Skeletal muscle satellite cell (primary cell): ENCODE results near the gene C1D. TPM values are rescaled to one million over a fixed set of nuclear protein-coding genes. Genes with fewer than 3 reads are reported as not detected.

Experiments
- H3K27me3 ChIP-seq: 2 replicates; pipeline ENCODE4 v1.7.0; 2013; ENCODE audit warnings: low read length; ENCODE audit not compliant: control insufficient read depth, insufficient read depth
- H3K36me3 ChIP-seq: 2 replicates; pipeline ENCODE4 v1.7.0; 2013; ENCODE audit warnings: mild to moderate bottlenecking, control low read depth, low read length; ENCODE audit not compliant: insufficient read depth
- H3K4me1 ChIP-seq: 2 replicates; pipeline ENCODE4 v1.7.0; 2013; ENCODE audit warnings: low read length; ENCODE audit not compliant: control insufficient read depth, insufficient read depth
- H3K4me2 ChIP-seq: 2 replicates; pipeline ENCODE4 v1.7.0; 2013; ENCODE audit warnings: mild to moderate bottlenecking, low read length
- H3K4me3 ChIP-seq: 2 replicates; pipeline ENCODE4 v1.7.0; 2013; ENCODE audit warnings: low read length
- H3K9ac ChIP-seq: 2 replicates; pipeline ENCODE4 v1.7.0; 2013; ENCODE audit warnings: mild to moderate bottlenecking, low read depth, low read length, moderate library complexity
- H3K9me3 ChIP-seq: replicated peaks from 2 replicates; pipeline ENCODE4 v1.7.0; 2013; ENCODE audit warnings: mild to moderate bottlenecking, control low read depth, low read length
- total RNA-seq: library from RNA; depleted of rRNA; stranded (reverse); fragments of >200 nt; gene quantifications from 2 replicates; pipeline ENCODE4 v1.2.3, GENCODE V29; 2012; rRNA removed

C1D gene
- total RNA-seq, result 27.4 and 28.2 TPM in 2 replicates

GRCh38 chr2:68062680-68063387, at the start of gene C1D:
TSS of gene C1D (minus strand) at chr2:68063004. CDS start at chr2:68047310, 15,694 bp downstream.
- H3K9ac ChIP-seq, result peak within 1 kb of the TSS; percentile 97
- peak within 1 kb of the TSS; percentile 94 for H3K4me2 ChIP-seq
- H3K36me3 ChIP-seq, result no peaks in the 10 kb centered on the region
- H3K4me3 ChIP-seq, result peak within 1 kb of the TSS; percentile 85
- H3K27me3 ChIP-seq, result no peaks in the 10 kb centered on the region
- peaks cover 19% of the 10 kb centered on the region for H3K4me1 ChIP-seq
- no peaks in the 10 kb centered on the region for H3K9me3 ChIP-seq

- no peaks in the 10 kb centered on the region for H3K9me3 ChIP-seq
- H3K4me3 ChIP-seq, result no peak overlapping the region
Measured at GRCh38 chr2:68110102-68110501, 47.3 kb upstream of the C1D start.

DNA sequence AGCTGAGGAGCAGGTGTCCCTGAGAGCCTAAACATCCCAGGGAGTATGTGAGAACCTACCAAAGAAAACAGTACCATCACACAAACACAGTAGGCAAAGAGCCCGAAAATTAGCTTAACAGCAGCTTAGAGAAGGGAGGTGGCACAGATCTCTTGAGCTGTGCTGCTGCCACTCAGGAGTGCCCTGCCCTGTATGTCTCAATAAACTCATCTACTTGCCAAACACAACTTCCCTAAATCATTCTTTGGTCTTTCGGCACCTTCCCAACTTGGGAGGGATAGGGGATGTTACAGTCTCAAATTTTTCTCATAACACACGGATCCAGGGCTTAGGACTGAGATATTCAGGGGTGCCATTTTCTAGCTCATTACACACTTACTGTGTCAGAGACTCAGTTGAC, 45.3 kb upstream of the C1D start:
- Histone ChIP-seq H3K9me3 (no peaks in the 10 kb centered on the region), H3K27me3 (no peaks in the 10 kb centered on the region), H3K36me3 (no peaks in the 10 kb centered on the region), H3K4me1 (no peaks in the 10 kb centered on the region), H3K4me2 (no peak overlapping the region), H3K4me3 (no peak overlapping the region), H3K9ac (no peak overlapping the region)

More at GRCh38 chr2:68110102-68110501, 47.3 kb upstream of the C1D start:
- Histone ChIP-seq H3K27me3 (peaks cover 7% of the 10 kb centered on the region), H3K4me1 (no peaks in the 10 kb centered on the region), H3K36me3 (no peaks in the 10 kb centered on the region), H3K9ac (no peak overlapping the region), H3K4me2 (no peak overlapping the region)

DNA sequence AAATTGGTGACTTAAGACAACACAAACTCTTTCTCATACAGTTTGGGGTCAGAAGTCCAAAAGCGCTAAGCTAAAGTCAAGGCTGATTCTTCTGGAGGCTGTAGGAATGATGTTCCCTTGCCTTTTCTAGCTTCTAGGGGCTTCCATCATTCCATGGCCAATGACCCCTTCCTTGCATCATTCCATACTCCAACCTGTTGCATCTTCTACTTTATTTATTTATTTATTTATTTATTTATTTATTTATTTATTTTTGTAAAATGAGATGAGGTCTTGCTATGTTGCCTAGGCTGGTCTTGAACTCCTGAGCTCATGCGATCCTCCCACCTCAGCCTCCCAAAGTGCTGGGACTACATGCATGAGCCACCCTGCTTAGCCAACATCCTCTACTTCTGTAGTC, 44.7 kb upstream of the C1D start:
- no peaks in the 10 kb centered on the region for H3K9me3 ChIP-seq
- no peaks in the 10 kb centered on the region for H3K36me3 ChIP-seq
- no peak overlapping the region for H3K4me3 ChIP-seq
- H3K4me1 ChIP-seq, result no peaks in the 10 kb centered on the region
- no peak overlapping the region for H3K9ac ChIP-seq
- H3K27me3 ChIP-seq, result no peaks in the 10 kb centered on the region
- no peak overlapping the region for H3K4me2 ChIP-seq

DNA sequence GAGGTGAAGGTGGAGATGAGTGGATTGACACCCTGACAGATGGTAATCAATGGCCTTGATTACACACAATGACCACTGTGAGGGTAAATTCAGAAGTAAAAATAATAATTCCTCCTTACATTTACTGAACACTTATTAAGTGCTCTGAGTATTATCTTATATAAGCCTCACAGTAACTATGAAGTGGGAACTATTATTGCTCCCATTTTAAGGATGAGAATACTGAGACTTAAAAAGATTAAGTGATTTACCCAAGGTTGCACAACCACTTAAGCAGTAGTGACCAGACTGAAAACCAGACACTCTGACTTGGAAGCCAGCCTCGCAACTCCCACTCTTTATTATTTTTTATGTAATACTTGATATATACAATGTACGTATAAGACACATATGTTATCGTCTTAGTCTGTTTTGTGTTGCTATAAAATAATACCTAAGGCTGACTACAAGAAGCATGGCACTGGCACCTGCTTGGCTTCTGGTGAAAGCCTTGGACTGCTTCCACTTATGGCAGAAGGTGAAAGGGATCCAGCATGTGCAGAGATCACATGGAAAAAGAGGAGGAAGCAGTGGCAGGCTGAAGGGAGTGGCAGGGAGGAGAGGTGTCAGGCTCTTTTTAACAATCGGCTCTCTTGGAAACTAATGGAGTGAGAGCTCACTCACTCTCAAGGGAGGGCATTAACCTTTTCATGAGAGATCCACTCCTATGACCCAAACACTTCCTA, 41.5 kb upstream of the C1D start:
- no peak overlapping the region for H3K4me3 ChIP-seq
- no peaks in the 10 kb centered on the region for H3K27me3 ChIP-seq
- no peak overlapping the region for H3K4me2 ChIP-seq
- H3K9ac ChIP-seq, result no peak overlapping the region
- H3K9me3 ChIP-seq, result no peaks in the 10 kb centered on the region
- H3K4me1 ChIP-seq, result no peaks in the 10 kb centered on the region
- H3K36me3 ChIP-seq, result no peaks in the 10 kb centered on the region

- no peaks in the 10 kb centered on the region for H3K36me3 ChIP-seq
- no peaks in the 10 kb centered on the region for H3K4me1 ChIP-seq
- no peaks in the 10 kb centered on the region for H3K27me3 ChIP-seq
- H3K4me2 ChIP-seq, result no peak overlapping the region
- no peak overlapping the region for H3K4me3 ChIP-seq
- no peak overlapping the region for H3K9ac ChIP-seq
- H3K9me3 ChIP-seq, result no peaks in the 10 kb centered on the region
Measured at GRCh38 chr2:68103709-68104055, 40.9 kb upstream of the C1D start.

GRCh38 chr2:68103030-68103708, 40.4 kb upstream of the C1D start:
- Histone ChIP-seq H3K27me3 (no peaks in the 10 kb centered on the region), H3K4me1 (no peaks in the 10 kb centered on the region), H3K4me2 (no peak overlapping the region), H3K9me3 (no peaks in the 10 kb centered on the region), H3K9ac (no peak overlapping the region), H3K4me3 (no peak overlapping the region), H3K36me3 (no peaks in the 10 kb centered on the region)

GRCh38 chr2:68100189-68100588, 37.4 kb upstream of the C1D start:
- Histone ChIP-seq H3K36me3 (no peaks in the 10 kb centered on the region), H3K4me2 (no peak overlapping the region), H3K9me3 (no peaks in the 10 kb centered on the region), H3K27me3 (peaks cover 13% of the 10 kb centered on the region), H3K9ac (no peak overlapping the region), H3K4me1 (no peaks in the 10 kb centered on the region), H3K4me3 (no peak overlapping the region)

DNA sequence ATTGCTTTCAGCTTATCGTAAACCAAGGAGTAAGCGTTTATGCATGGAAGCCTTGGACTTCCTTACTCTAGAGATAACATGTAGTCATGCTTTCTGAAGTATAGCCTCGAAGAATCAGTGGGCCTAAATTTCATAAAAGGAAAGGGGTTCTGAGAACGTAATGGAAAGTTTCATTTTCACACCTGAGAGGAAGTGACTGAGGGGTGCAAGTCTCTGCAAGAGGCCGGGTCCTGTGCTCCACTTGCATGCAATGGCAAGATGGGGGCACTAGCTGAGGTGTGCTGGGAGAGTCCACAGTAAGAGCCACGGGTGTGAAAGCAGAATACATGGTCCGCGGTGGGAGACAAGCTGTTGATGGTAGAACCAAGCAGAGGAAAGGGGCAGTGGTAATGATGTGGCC, 36.5 kb upstream of the C1D start:
- Histone ChIP-seq H3K9ac (no peak overlapping the region), H3K36me3 (no peaks in the 10 kb centered on the region), H3K4me1 (no peaks in the 10 kb centered on the region), H3K27me3 (peaks cover 21% of the 10 kb centered on the region), H3K9me3 (no peaks in the 10 kb centered on the region), H3K4me2 (no peak overlapping the region), H3K4me3 (no peak overlapping the region)

DNA sequence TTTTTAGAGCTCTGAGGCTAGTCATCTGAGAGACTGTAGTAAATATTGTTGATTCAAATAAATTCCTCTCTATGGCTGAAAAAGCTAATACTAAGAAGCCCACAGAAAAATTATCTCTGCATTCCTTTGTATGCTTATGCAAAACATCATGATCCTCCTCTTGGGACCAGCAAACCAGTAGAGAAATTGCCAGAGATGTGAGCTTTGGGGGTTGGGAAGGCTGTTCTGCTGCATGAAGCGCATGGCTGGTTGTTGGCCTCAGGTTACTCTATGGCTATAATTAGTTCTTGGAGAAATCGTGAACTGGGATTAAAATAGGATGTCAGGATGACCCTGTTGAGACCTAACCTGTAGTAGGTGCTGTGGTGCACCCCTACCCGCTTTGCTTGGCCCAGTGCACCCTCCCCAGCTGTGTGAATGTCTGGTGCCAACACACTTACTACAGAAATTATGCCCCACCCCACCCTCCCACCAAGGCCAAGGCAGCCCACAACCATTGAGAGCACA, 35.5 kb upstream of the C1D start:
- Histone ChIP-seq H3K4me3 (no peak overlapping the region), H3K9me3 (no peaks in the 10 kb centered on the region), H3K4me2 (no peak overlapping the region), H3K27me3 (peaks cover 25% of the 10 kb centered on the region), H3K9ac (no peak overlapping the region), H3K36me3 (no peaks in the 10 kb centered on the region), H3K4me1 (no peaks in the 10 kb centered on the region)

DNA sequence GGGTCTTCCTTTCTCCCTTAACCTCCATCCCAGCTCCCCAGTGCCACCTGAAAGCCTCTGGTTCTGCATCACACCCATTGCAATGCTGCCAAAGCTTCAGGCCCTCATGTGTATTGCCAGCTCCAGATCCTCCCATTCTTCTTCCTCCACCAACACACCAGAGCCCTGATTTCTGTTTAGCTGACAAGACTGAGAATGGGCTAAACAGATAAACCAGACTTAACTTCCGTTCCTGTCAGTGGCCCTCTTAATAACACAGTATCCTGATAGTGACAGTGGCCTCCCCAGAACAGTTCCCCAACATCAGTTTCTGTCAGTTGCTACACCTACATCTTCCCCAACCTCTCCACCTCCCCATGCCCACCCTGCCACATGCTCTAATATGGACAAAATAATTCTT, 31.3 kb upstream of the C1D start:
- Histone ChIP-seq H3K4me3 (no peak overlapping the region), H3K36me3 (no peaks in the 10 kb centered on the region), H3K4me2 (no peak overlapping the region), H3K9ac (no peak overlapping the region), H3K27me3 (peaks cover 33% of the 10 kb centered on the region), H3K9me3 (no peaks in the 10 kb centered on the region), H3K4me1 (no peaks in the 10 kb centered on the region)
